GM12892 (cell line): Measurements from ENCODE around the gene CCNF.

ENCODE experiments used
- DNase-seq: peaks from one replicate; pipeline ENCODE4 v3.0.0; 2011; ENCODE audit not compliant: insufficient read length
- FAIRE-seq: peaks from 2 replicates; lab custom pipeline; 2011; peaks lifted over from hg19 to GRCh38; lab: Jason Lieb, UNC
- POLR2A ChIP-seq: IDR thresholded peaks from 2 replicates; pipeline ENCODE4 v1.6.1; 2011; ENCODE audit warnings: low read depth, low read length, control low read depth
- POLR2AphosphoS5 ChIP-seq: IDR thresholded peaks from 2 replicates; pipeline ENCODE4 v1.6.1; 2011; ENCODE audit warnings: low read depth, low read length, control low read depth
- TAF1 ChIP-seq: IDR thresholded peaks from 2 replicates; pipeline ENCODE4 v1.6.1; 2011; ENCODE audit warnings: low read depth, mild to moderate bottlenecking, control low read depth, low read length, borderline replicate concordance

The CCNF gene

GRCh38 chr16:2470234-2470601, 41.0 kb downstream of the CCNF start:
- no peak for DNase-seq
- no peak for FAIRE-seq
- no peak for TF ChIP-seq TAF1
- TF ChIP-seq POLR2AphosphoS5: no peak
- no peak for TF ChIP-seq POLR2A

GRCh38 chr16:2470603-2471015, 41.4 kb downstream of the CCNF start:
- DNase-seq (no peak), FAIRE-seq (no peak)
- TF ChIP-seq POLR2AphosphoS5: no peak
- TF ChIP-seq TAF1: no peak
- TF ChIP-seq POLR2A: no peak

- no peak for FAIRE-seq
- no peak for DNase-seq
- no peak for TF ChIP-seq POLR2AphosphoS5
- TF ChIP-seq TAF1: no peak
- no peak for TF ChIP-seq POLR2A
Observed at GRCh38 chr16:2471016-2471652, 41.9 kb downstream of the CCNF start, which contains the start of gene NTN3. Gene NTN3, plus strand, starts transcription at chr16:2471297. Its CDS starts 405 bp downstream, at chr16:2471702.

GRCh38 chr16:2471653-2472487, 42.6 kb downstream of the CCNF start:
- FAIRE-seq (no peak), DNase-seq (no peak)
- TF ChIP-seq POLR2AphosphoS5 (no peak), POLR2A (no peak), TAF1 (no peak)

- TF ChIP-seq POLR2A (no peak), TAF1 (no peak), POLR2AphosphoS5 (no peak)
- FAIRE-seq (no peak), DNase-seq (no peak)
Observed at GRCh38 chr16:2472488-2472864, 43.2 kb downstream of the CCNF start.

- no peak for TF ChIP-seq POLR2A
- no peak for TF ChIP-seq POLR2AphosphoS5
- no peak for TF ChIP-seq TAF1
- FAIRE-seq: no peak
Observed at GRCh38 chr16:2472885-2473445, 43.7 kb downstream of the CCNF start.

GRCh38 chr16:2473446-2473926, 44.2 kb downstream of the CCNF start:
- FAIRE-seq (no peak), DNase-seq (no peak)
- TF ChIP-seq POLR2AphosphoS5: no peak
- TF ChIP-seq POLR2A: no peak
- no peak for TF ChIP-seq TAF1

More at GRCh38 chr16:2472885-2473445, 43.7 kb downstream of the CCNF start:
- no peak for DNase-seq

GRCh38 chr16:2473999-2474876, 45.0 kb downstream of the CCNF start:
- DNase-seq: peak; percentile 77

GRCh38 chr16:2474877-2475412, 45.7 kb downstream of the CCNF start, which contains the start of gene TBC1D24:
Gene TBC1D24, plus strand, starts transcription at chr16:2475127. Its CDS starts 21,022 bp downstream, at chr16:2496149.
- peak; percentile 100 for DNase-seq
- FAIRE-seq: peak; percentile 97
- no peak for TF ChIP-seq POLR2AphosphoS5
- TF ChIP-seq POLR2A: peak; percentile 46; the same call in 1 of the 2 replicates

More at GRCh38 chr16:2473999-2474876, 45.0 kb downstream of the CCNF start:
- peak; percentile 88 for FAIRE-seq
- TF ChIP-seq TAF1: no peak
- TF ChIP-seq POLR2A: no peak
